H1 (cell line): ENCODE measurements around the gene DAND5. TPM values are rescaled to one million over a fixed set of nuclear protein-coding genes. Genes with fewer than 3 reads are reported as not detected.

Source experiments
- CBX5 ChIP-seq: fragments of 300-800, 300-1000 bp; sonication (generic); IDR thresholded peaks from 2 replicates; pipeline ENCODE4 v1.7.1; 2016; ENCODE audit warnings: antibody characterized with exemption, low read length, low read depth
- EP300 ChIP-seq, 2 experiments: IDR thresholded peaks; 1 replicate in 1 of 2; 2 replicates in 1 of 2; pipeline ENCODE4 v1.6.1; 2011 to 2012; ENCODE audit warnings: low read depth in 2 of 2, low read length in 2 of 2, mild to moderate bottlenecking in 2 of 2, borderline replicate concordance in 1 of 2, inconsistent platforms in 1 of 2, moderate library complexity in 1 of 2
- SIN3A ChIP-seq, 2 experiments: IDR thresholded peaks in 1 of 2; conservative IDR thresholded peaks in 1 of 2; 2 replicates each; pipeline ENCODE4 v1.6.1; 2011 to 2012; ENCODE audit warnings: low read length in 2 of 2, improper control_type of control experiment in 1 of 2, low read depth in 1 of 2, mild to moderate bottlenecking in 1 of 2
- TAF1 ChIP-seq: IDR thresholded peaks from 2 replicates; pipeline ENCODE4 v1.6.1; 2011; ENCODE audit warnings: mild to moderate bottlenecking, low read depth, low read length
- polyA plus RNA-seq, 7 experiments: library from polyadenylated mRNA; depleted of rRNA in 3 of 7; stranded (reverse) in 5 of 7; unstranded in 2 of 7; fragments of >200 nt in 5 of 7; fragments of 200-250 nt in 2 of 7; gene quantifications; 1 replicate in 5 of 7; 2 replicates in 1 of 7; 4 replicates in 1 of 7; pipeline versions ENCODE4 v1.2.1 to v1.2.3, GENCODE V29; 2011 to 2013; ENCODE audit warnings: missing spikeins in 2 of 7, mixed read lengths in 2 of 7
- total RNA-seq: library from RNA; stranded (reverse); fragmentation: NEBNext Ultra II Directional; extraction: Animal tissue kit (Norgen Biotek cat#: 25700); gene quantifications from 2 replicates; pipeline ENCODE4 v1.2.1, GENCODE V29; 2021
- TF ChIP-seq, protein P1 (sequence below): fragments of 300-600 bp; sonication (generic); IDR thresholded peaks from 2 replicates; pipeline ENCODE4 v1.7.1; 2012; ENCODE audit warnings: low read length, moderate library complexity, mild to moderate bottlenecking, inconsistent platforms; ENCODE audit not compliant: insufficient replicate concordance

The DAND5 gene
- total and polyA plus RNA-seq, 2 of the 8 experiments (the other 6 are each of a cell fraction or from before 2014, with no cell fraction given): 0.14 to 0.17 TPM

DNA sequence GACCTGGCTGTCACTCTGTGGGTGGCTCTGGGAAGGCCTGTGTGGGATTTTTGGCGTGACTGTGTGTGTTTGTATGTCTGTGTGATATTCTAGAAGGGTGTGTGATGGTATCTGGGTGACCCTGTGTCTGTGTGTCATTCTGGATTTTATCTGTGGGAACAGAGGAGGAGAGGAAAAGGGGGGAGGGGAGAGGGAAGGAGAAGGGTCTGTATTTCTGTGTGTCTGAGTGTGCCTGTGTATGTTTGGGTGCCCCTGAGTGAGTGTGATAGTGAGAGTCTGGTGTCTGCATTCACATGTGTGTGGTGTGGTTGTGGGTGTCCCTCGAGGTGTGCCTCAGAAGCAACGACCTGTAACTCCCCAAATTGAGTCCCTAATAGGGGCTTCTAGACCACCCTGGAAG, 17.8 kb downstream of the DAND5 start (continued):
- TF ChIP-seq, protein P1, sequence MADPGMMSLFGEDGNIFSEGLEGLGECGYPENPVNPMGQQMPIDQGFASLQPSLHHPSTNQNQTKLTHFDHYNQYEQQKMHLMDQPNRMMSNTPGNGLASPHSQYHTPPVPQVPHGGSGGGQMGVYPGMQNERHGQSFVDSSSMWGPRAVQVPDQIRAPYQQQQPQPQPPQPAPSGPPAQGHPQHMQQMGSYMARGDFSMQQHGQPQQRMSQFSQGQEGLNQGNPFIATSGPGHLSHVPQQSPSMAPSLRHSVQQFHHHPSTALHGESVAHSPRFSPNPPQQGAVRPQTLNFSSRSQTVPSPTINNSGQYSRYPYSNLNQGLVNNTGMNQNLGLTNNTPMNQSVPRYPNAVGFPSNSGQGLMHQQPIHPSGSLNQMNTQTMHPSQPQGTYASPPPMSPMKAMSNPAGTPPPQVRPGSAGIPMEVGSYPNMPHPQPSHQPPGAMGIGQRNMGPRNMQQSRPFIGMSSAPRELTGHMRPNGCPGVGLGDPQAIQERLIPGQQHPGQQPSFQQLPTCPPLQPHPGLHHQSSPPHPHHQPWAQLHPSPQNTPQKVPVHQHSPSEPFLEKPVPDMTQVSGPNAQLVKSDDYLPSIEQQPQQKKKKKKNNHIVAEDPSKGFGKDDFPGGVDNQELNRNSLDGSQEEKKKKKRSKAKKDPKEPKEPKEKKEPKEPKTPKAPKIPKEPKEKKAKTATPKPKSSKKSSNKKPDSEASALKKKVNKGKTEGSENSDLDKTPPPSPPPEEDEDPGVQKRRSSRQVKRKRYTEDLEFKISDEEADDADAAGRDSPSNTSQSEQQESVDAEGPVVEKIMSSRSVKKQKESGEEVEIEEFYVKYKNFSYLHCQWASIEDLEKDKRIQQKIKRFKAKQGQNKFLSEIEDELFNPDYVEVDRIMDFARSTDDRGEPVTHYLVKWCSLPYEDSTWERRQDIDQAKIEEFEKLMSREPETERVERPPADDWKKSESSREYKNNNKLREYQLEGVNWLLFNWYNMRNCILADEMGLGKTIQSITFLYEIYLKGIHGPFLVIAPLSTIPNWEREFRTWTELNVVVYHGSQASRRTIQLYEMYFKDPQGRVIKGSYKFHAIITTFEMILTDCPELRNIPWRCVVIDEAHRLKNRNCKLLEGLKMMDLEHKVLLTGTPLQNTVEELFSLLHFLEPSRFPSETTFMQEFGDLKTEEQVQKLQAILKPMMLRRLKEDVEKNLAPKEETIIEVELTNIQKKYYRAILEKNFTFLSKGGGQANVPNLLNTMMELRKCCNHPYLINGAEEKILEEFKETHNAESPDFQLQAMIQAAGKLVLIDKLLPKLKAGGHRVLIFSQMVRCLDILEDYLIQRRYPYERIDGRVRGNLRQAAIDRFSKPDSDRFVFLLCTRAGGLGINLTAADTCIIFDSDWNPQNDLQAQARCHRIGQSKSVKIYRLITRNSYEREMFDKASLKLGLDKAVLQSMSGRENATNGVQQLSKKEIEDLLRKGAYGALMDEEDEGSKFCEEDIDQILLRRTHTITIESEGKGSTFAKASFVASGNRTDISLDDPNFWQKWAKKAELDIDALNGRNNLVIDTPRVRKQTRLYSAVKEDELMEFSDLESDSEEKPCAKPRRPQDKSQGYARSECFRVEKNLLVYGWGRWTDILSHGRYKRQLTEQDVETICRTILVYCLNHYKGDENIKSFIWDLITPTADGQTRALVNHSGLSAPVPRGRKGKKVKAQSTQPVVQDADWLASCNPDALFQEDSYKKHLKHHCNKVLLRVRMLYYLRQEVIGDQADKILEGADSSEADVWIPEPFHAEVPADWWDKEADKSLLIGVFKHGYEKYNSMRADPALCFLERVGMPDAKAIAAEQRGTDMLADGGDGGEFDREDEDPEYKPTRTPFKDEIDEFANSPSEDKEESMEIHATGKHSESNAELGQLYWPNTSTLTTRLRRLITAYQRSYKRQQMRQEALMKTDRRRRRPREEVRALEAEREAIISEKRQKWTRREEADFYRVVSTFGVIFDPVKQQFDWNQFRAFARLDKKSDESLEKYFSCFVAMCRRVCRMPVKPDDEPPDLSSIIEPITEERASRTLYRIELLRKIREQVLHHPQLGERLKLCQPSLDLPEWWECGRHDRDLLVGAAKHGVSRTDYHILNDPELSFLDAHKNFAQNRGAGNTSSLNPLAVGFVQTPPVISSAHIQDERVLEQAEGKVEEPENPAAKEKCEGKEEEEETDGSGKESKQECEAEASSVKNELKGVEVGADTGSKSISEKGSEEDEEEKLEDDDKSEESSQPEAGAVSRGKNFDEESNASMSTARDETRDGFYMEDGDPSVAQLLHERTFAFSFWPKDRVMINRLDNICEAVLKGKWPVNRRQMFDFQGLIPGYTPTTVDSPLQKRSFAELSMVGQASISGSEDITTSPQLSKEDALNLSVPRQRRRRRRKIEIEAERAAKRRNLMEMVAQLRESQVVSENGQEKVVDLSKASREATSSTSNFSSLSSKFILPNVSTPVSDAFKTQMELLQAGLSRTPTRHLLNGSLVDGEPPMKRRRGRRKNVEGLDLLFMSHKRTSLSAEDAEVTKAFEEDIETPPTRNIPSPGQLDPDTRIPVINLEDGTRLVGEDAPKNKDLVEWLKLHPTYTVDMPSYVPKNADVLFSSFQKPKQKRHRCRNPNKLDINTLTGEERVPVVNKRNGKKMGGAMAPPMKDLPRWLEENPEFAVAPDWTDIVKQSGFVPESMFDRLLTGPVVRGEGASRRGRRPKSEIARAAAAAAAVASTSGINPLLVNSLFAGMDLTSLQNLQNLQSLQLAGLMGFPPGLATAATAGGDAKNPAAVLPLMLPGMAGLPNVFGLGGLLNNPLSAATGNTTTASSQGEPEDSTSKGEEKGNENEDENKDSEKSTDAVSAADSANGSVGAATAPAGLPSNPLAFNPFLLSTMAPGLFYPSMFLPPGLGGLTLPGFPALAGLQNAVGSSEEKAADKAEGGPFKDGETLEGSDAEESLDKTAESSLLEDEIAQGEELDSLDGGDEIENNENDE: no peak
- no peak for TF ChIP-seq TAF1
- TF ChIP-seq SIN3A (conservative IDR thresholded peaks at IDR 0.05 in 1 of 2, IDR thresholded peaks at IDR 0.05 in 1 of 2; ENCODE audit: low read depth in 1 of 2, low read length in 2 of 2): no peak
- TF ChIP-seq EP300 (IDR thresholded peaks at IDR 0.05; ENCODE audit: borderline replicate concordance in 1 of 2, low read depth in 2 of 2, low read length in 2 of 2): no peak
- no peak for TF ChIP-seq CBX5
